Right ventricle myocardium superior (tissue), 1 donor: Measurements from ENCODE around the gene SORD. TPM values are rescaled to one million over a fixed set of nuclear protein-coding genes. Genes with fewer than 3 reads are reported as not detected.

ENCODE experiments used
- ATAC-seq: fragments of 200-7000 bp; cut with Tn5 transposase; one replicate; pipeline ENCODE4 v1.9.1; 2020; ENCODE audit warnings: mild to moderate bottlenecking; ENCODE audit not compliant: poor library complexity
- DNase-seq: peaks from one replicate; pipeline ENCODE4 v3.0.0-alpha.2; 2020
- intact Hi-C: fragments of 100-400 bp; cut with DNase I; formaldehyde crosslinking; loops from one replicate; pipeline ENCODE4 v1.11.2; 2022
- total RNA-seq: library from RNA; stranded (reverse); fragmentation: NEBNext Ultra II Directional; extraction: Animal tissue kit (Norgen Biotek cat#: 25700); gene quantifications from one replicate; pipeline ENCODE4 v1.2.1, GENCODE V29; 2021
- donor health status: DM: no; HTN: yes; CAD: no; lungs with severe emphysema.

SORD gene
- total RNA-seq, 1 donor from 2014 or later = 12.1 TPM

GRCh38 chr15:45110256-45110820 is 87.3 kb downstream of the SORD start:
- no peak for ATAC-seq
- intact Hi-C loops = loop anchor here (10.0 kb wide), 1 partner anchor 66 kb away; no protein-coding TSS in a partner anchor
- DNase-seq = no peak

- ATAC-seq (no peak), DNase-seq (no peak)
- intact Hi-C loops = loop anchor here (10.0 kb wide), 1 partner anchor 67 kb away; no protein-coding TSS in a partner anchor
Observed at GRCh38 chr15:45111390-45112142, 88.6 kb downstream of the SORD start.

GRCh38 chr15:45112143-45112590 is 89.2 kb downstream of the SORD start:
- intact Hi-C loops = loop anchor here (10.0 kb wide), 1 partner anchor 67 kb away; no protein-coding TSS in a partner anchor
- ATAC-seq = no peak
- DNase-seq = no peak

GRCh38 chr15:45112591-45113379 is 89.8 kb downstream of the SORD start:
- no peak for ATAC-seq
- DNase-seq = no peak
- intact Hi-C loops = loop anchor here (10.0 kb wide), 1 partner anchor 68 kb away; no protein-coding TSS in a partner anchor

GRCh38 chr15:45113380-45113990 is 90.5 kb downstream of the SORD start:
- intact Hi-C loops = loop anchor here (10.0 kb wide), 1 partner anchor 69 kb away; no protein-coding TSS in a partner anchor
- DNase-seq (no peak), ATAC-seq (no peak)

GRCh38 chr15:45114076-45114750 is 91.2 kb downstream of the SORD start, which contains the start of the genes DUOX2 and DUOXA2:
Gene DUOX2 (minus strand): TSS chr15:45114172. CDS start chr15:45113411, 761 bp downstream.
Gene DUOXA2 (plus strand): TSS chr15:45114326. CDS start chr15:45114606, 280 bp downstream.
- ATAC-seq (no peak), DNase-seq (no peak)
- intact Hi-C loops = loop anchor here (10.0 kb wide), 1 partner anchor 69 kb away; no protein-coding TSS in a partner anchor

- intact Hi-C loops = loop anchor here (10.0 kb wide), 1 partner anchor 70 kb away; no protein-coding TSS in a partner anchor
- no peak for DNase-seq
- no peak for ATAC-seq
Observed at GRCh38 chr15:45114751-45115085, 91.7 kb downstream of the SORD start.

- intact Hi-C loops = loop anchor here (10.0 kb wide), 1 partner anchor 71 kb away; no protein-coding TSS in a partner anchor
- ATAC-seq (no peak), DNase-seq (no peak)
Observed at GRCh38 chr15:45115312-45115820, 92.4 kb downstream of the SORD start.

GRCh38 chr15:45116006-45116481 is 93.0 kb downstream of the SORD start:
- no peak for DNase-seq
- ATAC-seq = no peak
- intact Hi-C loops = loop anchor here (10.0 kb wide), 1 partner anchor 71 kb away; no protein-coding TSS in a partner anchor

GRCh38 chr15:45116482-45117307 is 93.7 kb downstream of the SORD start:
- intact Hi-C loops = loop anchor here (10.0 kb wide), 1 partner anchor 72 kb away; no protein-coding TSS in a partner anchor
- ATAC-seq = peak; percentile 13
- no peak for DNase-seq

- DNase-seq (no peak), ATAC-seq (peak; percentile 49)
- intact Hi-C loops = loop anchor here (10.0 kb wide), 1 partner anchor 73 kb away; no protein-coding TSS in a partner anchor
Observed at GRCh38 chr15:45117308-45118130, 94.5 kb downstream of the SORD start.

- DNase-seq = peak; percentile 90
- intact Hi-C loops = loop anchor here (10.0 kb wide), 1 partner anchor 73 kb away; no protein-coding TSS in a partner anchor
- peak; percentile 98 for ATAC-seq
Observed at GRCh38 chr15:45118131-45118588, 95.2 kb downstream of the SORD start.

GRCh38 chr15:45118996-45119395 is 96.0 kb downstream of the SORD start:
- intact Hi-C loops = loop anchor here (10.0 kb wide), 1 partner anchor 74 kb away; no protein-coding TSS in a partner anchor
- DNase-seq (no peak), ATAC-seq (no peak)

- intact Hi-C loops = no loop called here
- ATAC-seq (no peak), DNase-seq (no peak)
Observed at GRCh38 chr15:45120081-45120972, 97.3 kb downstream of the SORD start.

GRCh38 chr15:45121020-45121419 is 98.0 kb downstream of the SORD start:
- ATAC-seq (no peak), DNase-seq (no peak)
- intact Hi-C loops = no loop called here
